NCI-H1092 (cell line): ENCODE data around the gene ERCC2.

ENCODE experiments used
- DNase-seq: peaks from one replicate; lab custom pipeline; 2025; lab: John Stamatoyannopoulos, UW

ERCC2 gene

DNA sequence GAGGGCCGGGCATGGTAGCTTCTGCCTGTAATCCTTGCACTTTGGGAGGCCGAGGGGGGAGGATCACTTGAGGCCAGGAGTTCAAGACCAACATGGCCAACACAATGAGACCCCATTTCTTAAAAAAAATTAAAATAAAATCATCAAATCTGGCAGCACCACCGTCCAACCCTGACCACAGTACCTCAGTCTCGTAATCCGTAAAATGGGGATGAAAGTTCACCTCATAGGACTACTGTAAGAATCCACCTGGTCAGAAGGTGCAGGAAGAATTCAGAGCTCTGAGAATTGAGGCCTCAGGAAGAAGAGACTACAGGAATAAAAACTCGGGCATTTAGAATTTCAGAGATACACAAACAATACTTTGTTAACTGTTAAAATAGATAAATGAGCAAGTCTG, 31.4 kb upstream of the ERCC2 start:
- DNase-seq, result no peak

DNA sequence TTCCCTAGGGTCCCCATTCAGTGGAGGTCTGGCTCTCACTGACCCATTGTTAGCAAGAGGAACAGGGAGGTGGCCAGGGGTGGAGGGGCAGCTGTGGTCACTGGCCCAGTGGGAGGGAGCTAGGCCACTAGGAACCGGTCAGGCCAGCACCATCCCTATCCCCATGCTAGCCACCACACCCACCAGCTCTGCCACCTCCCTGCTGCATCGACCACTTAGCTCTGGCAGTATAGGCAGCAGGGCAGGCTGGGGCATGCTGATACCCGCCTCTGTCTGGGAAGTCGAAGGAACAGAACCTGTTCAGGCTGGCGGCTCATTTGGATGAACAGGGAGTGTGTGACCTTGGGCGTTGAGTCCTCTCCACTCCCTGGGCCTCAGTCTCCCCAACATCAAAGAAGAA, 29.8 kb upstream of the ERCC2 start:
- no peak for DNase-seq

DNA sequence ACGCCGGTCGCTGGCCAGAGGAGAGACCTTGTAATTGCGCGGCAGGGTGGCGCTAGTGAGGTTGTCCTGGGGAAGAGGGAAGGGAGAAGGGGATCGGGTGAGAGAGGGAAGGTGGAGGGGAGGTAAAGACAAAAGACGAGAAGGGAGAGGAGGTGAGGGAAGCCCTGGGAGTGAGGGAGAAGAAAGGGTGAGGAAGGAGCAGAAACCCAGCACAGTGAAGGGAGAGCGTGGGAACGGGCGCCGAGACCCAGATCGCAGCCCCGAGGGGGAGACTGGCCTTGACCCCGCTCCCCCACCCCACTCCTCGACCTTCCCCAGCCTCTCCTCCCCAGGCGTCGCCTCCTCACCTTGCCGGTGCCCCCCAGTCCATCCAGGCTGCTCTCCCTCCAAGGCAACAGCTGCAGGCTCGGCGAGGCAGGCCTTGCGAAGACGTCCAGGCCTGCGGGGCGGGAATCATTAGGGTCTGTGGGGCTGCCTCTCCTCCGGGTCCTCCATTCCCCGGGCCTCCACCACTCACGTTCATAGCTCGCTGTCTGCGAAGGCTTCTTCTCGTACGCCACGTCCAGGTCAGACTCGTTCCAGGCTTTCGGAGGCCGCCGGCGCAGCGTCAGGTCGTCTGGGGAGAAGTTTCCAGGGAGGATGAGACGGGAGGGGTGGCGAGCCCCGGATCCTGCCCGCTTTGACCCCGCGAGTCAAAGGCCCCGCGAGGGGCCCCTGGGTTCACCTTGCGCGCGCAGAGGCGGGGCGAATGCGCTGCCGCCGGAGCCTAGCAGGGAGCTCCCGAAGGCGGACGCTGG, 25.6 kb upstream of the ERCC2 start:
- DNase-seq, result no peak

DNA sequence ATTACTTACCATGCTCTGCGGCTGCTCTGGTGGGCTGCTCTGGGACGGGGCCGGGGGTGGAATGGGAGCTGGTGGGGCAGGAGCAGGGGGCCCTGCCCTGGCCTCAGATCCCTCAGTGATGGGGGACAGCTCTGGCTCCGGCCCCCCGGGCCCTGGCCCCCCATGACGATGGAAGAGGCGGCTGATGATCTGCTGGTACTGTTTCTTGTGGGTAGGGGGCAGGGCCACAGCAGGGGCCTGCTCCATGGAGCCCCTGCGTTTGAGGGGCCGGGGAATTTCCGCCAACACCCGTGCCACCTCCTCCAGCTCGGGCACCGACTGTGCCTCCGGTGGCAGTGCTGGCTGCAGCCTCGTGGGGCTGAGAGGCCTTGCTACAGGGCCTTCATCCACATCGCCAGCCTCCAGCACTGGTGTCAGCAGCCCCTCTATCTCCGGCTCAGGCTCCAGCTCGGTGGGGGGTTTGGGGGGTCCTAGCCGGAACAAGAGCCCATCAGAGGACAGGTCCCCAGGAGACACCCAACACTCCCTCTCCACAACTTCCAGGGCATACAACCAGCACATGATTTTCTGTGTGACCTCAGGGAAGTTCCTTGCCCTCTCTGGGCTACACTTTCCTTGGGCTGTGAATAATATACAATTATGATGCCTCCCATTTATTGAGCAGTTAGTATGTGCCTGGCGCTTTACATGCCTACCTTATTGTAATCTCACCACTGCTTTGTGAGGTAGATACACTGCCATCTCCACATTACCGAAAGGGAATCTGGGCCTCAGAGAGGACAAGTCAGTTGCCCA, 21.7 kb upstream of the ERCC2 start:
- no peak for DNase-seq

DNA sequence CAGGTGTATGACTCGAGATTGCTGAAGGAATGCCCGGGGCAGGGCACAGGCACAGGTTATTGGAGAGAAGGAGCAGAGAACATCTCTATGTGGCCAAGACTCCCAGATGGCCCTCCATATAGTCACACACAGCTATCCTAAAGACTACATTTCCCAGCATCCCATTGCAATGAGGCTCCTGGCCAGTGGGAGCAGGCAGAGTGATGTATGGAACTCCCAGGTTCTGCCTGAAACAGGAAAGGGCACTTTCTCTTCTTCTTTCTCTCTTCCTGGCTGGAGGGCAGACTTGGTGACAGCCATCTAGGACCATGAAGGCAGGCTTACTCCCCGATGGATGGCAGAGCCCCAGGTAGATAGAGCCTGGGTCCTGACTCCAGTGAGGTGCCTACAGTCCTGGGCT, 21.0 kb upstream of the ERCC2 start:
- DNase-seq, result no peak

DNA sequence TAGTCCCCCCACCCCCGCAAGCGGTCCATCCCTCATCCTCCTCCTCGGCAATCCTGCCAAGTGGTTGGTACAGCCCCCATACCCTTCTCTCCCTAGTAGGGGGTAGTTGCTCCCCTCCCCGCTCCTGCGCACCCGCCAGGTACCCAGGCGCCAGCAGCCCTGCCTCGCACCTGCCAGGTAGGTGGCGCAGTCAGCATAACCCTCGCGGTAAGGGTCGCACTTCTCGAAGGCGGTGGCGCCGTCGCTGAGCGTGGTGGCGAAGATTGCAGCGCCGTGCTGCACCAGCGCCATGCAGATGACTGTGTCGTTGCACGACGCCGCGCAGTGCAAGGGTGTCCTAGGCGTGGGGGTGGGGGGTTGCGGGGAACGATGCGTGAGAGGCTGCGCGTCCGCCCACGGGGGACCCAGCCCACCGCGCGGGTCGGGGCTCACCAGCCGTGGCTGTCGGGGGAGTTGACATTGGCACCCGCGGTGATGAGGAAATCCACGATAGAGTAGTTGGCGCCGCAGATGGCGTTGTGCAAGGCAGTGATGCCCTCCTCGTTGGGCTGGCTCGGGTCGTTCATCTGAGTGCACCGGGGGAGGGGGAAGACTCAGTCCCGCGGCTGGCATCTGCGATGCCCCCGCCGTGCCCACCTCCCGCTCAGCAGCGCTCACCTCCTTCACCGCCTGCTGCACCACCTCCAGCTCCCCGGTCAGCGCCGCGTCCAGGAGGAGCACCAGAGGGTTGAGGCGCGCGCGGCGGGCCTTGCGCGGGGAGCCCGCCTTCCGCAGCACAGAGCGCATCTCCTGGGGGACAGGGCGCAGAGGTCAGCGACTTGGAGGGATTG, 15.2 kb upstream of the ERCC2 start:
- no peak for DNase-seq

DNA sequence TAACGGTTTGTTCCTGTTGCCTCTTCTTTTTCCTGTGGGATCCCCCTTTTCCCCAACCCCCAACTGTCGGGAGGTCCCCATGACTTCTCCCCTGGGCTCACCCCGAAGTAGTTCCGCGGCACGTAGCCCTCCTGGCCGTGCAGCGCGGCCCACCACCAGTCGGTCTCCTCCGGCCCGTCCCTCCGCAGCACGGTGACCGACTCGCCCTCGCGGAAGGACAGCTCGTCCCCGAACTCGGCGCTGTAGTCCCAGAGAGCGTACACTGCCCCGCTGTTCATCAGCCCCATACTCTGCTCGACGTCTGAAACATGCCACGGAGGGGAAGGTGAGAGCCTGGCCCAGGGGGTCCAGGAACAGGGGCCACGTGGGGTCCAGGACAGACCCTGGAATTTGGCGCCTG, 12.1 kb upstream of the ERCC2 start:
- no peak for DNase-seq

DNA sequence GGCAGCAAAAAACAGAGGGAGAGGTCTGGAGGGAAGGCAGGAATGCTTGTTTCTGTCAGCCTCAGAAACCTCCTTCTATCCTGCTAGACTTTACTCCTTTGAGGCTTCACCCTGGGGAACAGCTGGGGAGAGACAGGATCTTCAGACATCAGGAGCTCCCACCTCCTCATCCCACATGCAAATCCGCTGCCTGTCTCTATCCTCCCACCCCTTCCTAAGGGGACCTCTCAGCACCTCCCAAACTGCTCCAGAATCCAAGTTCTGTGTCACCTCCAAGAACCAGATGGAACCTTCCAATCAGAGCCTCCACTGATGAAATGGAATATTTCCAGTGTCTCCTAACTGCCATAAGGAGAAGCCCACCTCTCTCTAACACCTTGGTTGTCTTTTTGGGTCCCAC, 9.7 kb upstream of the ERCC2 start:
- no peak for DNase-seq

DNA sequence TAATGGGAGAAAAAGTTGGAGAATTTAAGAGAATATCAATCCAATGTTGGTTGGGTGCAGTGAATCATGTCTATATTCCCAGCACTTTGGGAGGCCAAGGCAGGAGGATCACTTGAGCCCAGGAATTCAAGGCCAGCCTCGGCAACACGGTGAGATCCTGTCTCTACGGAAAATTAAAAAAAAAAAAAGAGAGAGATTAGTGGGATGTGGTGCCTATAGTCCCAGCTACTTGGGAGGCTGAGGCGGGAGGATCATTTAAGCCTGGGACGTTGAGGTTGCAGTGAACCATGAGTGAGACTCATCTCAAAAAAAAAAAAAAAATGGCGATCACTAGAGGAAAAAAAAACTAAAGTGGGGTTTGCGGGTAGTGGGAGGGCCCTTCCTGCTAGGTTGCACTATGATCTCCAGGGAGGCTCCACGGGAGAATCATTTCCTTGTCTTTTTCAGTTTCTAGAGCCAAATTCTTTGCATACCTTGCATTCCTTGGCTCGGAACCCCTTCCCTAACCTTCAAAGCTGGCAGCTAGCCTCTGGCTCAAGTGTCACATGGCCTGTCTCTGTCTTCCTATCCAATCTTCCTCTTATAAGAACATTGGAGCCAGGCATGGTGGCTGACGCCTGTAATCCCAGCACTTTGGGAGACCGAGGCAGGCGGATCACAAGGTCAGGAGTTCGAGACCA, 5.8 kb upstream of the ERCC2 start:
- no peak for DNase-seq

DNA sequence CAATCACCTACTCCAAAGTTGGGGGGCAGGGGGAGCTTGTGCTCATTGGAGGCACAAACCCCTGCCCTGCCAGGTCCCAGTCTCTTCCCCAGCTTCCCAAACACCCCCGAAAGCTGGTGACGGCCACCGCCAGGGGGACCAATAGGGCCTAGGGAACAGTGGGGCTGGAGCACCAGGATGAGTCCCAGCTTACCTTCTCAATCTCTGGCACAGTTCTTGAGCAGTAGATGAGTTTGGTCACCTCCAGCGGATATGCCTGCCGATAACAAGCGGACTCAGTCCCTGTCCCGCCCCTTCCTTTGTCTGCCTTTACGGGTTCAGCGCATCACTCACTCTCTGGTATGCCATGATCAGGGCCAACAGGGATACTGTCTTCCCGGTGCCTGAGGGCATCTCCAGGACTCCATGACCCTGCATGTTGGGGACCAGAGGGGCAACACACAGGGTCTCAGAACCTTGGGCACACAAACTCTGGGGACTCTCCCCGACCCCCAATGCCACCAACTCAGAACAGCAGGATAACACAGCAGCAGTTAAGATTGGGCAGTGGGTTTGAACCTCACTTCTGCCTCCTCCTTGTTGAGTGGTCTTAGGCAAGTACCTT, 1.5 kb downstream of the ERCC2 start:
- no peak for DNase-seq

DNA sequence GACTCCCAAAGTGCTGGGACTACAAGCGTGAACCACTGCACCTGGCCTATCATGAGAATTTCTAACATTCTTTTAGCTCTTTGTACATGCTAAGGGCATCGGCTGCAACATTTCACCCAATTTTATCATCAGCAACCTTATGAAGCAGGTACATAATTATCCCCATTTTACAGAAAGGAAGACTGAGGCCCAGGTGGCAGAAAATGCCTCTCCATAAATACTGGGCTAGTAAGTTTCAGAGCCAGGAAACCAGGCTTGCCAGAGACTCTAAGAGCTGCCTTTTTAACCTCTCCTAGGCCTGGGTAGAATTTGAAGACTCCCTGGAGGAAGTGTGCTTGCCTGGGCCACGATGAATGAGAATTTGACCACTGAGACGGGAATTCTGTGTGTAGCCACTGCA, 2.2 kb downstream of the ERCC2 start:
- DNase-seq, result no peak

DNA sequence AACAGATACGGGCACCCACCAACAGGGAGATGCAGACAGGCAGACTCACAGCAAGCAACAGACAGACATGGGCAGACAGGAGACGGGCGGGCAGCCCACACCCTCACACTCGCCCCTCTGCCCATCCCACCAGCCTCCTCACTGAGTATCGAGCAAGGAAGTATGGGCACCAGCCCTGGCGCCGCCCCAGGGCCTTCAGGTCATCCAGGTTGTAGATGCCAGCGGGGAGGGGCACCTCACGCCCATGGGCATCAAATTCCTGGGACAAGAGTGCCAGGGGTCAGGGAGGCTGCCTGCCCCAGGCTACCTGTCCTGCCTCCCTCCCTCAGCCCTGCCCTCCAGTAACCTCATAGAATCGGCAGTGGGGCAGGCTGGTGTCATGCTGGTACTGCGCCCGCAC, 5.7 kb downstream of the ERCC2 start:
- DNase-seq, result no peak

DNA sequence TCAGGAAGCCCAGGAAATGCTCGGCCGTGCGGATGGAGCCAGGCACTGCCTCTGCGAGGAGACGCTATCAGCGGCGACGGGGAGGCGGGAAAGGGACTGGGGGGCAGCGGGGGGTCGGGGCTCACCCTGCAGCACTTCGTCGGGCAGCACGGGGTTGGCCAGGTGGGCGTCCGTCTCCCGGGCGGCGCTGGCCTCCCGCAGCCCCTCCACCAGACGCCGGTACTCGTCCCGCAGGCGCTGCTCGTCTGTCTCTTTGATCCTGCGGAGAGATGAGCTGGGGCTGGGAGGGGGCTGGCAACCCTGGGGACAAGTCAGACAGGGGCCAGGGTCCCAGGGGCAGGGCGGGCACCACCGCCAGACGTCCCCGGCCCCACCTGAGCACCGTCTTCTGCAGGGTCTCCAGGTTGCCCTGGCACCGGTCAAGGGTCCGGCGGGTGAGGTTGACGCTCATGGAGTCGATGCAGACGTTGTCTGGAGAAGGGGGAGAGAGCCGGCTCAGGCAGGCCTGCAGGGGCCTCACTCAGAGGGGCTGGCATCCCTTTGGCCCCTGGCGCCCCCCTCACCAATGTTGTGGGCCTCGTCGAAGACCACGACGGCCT, 6.4 kb downstream of the ERCC2 start:
- DNase-seq, result no peak

DNA sequence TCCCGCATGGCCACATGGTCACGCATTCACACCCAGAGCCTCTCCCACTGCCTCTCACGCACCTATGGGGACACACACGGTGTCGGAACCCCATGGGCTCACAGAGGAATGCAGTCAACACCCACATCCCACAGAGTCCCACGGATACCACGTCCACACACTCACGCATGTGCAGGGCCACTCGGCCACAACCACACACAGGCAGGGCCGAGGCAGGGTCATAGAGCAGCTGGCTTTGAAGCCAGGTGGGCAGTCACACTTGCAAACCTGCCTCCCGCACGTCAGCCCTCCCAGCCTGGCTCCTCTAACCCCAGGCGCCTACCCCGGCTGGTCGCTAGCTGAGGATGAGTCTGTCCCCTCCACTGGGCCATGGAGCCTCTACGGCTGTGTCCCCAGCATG, 8.1 kb downstream of the ERCC2 start:
- DNase-seq, result no peak

DNA sequence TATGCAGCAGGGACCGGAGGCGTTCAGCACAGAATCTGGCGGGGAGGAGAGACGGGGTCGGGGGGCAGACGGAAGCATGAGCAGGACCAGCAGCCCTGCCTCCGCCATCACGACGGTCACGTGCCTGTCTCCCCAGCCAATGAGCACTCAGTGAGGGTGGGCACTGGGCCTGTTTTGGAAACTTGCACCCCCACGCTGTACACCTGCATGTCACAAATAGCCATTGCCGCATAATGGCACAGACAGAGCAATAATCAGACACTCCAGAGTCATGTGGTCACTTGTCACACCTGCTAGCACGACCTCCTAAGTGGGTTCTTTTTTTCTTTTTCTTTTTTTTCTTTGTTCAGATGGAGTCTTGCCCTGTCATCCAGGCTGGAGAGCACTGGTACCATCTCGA, 8.8 kb downstream of the ERCC2 start:
- DNase-seq, result no peak

DNA sequence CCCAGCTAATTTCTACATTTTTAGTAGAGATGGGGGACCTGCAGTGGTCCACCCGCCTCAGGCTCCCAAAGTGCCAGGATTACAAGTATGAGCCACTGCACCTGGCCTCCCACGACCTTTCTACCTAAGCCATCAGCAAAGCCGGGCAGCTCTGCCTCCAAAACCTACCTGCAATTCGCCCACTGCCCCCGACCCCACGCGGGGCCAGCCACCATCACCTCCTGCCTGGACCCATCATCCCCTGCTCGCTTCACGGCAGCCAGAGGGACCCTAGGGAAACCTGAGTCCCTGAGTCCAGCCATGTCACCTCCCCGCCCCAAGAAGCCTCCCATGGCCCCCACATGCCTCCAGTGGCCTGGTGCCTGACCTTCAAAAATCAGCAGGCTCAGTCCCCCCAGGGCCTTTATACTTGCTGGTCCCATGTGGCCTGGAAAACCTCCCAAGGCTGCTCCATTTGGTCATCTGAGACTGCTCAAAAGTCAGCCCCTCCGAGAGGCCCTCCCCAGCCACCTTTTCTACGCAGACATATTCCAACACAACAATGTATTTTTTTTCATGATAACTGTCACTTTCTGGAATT, 12.1 kb downstream of the ERCC2 start:
- DNase-seq, result no peak

DNA sequence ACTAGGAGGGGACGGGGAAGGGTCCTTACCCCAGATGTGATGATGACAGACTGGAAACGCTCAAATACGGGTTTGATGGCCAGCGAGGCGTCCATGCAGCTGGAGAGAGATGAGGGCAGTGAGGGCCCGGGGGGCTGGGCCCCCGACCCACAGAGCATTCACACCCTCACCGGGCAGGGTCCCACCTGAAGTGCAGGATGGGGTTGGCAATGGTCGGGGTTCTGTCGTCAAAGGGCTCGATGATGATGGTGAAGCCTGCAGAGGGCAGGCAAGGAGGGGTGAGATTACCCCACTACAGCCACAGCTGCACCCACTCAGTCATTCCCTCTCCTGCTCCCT, 13.0 kb downstream of the ERCC2 start:
- no peak for DNase-seq

DNA sequence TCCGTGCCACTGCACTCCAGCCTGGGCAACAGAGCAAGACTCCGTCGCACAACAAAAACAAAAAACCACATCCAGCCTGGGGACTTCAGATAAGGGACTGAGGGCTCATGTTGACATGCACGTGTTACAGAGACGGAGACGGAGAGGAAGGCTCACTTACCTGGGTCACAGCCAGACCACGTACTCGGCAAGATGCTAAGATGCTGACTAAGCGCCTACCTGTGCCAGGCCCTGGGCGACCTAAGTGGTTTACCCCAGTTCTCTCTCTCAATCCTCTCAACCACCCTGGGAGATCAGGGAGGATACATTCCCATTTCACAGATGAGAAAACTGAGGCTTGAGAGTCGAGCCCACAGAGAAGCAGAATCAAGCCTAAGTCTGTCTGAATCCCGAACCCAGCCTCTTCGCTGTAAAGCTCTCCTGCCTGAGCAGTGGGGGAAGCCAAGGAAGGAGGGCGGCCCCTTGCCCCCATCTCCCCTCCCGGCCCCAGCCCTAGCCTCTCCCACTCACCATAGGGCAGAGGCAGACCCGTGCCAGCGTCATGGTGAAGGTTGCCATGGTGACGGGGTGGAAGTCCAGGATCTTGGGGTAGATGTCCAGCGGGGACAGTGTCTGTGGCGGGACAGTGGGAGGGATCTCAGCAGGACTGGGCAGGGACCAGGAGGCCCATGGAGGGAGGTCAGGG, 13.5 kb downstream of the ERCC2 start:
- no peak for DNase-seq

DNA sequence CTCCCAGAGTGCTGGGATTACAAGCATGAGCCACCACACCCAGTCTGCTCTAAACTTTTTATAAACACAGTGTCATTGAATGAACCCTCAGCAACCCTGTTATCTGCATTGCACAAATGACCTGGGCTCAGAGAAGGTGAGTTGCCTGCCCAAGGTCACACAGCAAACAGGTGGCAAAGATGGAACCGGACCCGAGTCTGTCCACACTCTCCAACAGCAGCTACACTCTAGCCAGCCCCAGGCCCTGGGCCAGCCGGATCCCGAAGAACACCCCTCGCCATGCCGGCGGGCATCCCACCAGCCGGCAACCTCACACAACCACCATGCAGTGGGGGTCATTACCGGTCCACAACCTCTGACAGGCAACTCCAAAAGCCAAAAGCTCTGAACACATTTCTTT, 14.5 kb downstream of the ERCC2 start:
- no peak for DNase-seq

DNA sequence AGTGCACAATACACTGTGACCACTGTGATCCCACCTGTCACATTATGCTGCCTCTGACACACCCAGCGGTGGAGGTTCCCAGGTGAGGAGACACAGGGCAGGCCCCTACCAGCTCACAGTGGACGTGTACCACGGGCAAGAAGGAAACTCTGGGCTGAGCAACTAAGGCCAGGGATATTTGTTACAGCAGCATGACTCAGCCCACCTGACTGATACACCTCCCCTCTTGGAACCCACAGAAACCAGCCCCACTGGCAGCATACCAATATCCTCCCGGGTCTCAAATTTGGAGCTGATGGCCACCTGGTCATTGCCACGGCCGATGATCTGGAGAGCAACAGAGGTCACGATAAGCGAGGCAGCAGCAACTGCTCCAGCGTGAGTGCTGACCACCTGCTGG, 15.0 kb downstream of the ERCC2 start:
- DNase-seq, result no peak
